NT2/D1 (cell line): Measurements from ENCODE around the gene GBP5.
"Not testable (repeated sequence)": the region's sequence is repeated elsewhere in the genome, so short reads cannot be mapped to it uniquely, and the experiment has no call there.

Experiments used
- DNase-seq: peaks from one replicate; pipeline ENCODE4 v3.0.0-alpha.2; 2011; ENCODE audit warnings: low read depth, low spot score
- H3K27me3 ChIP-seq: 2 replicates; pipeline ENCODE4 v1.6.0; 2011; ENCODE audit warnings: mild to moderate bottlenecking; ENCODE audit not compliant: insufficient read length, insufficient read depth
- H3K36me3 ChIP-seq: 2 replicates; pipeline ENCODE4 v1.6.1; 2011; ENCODE audit warnings: mild to moderate bottlenecking, low read length, mixed read lengths; ENCODE audit not compliant: insufficient read depth, insufficient read length
- H3K4me1 ChIP-seq: 2 replicates; pipeline ENCODE4 v1.5.1; 2011; ENCODE audit not compliant: insufficient read depth, insufficient read length
- H3K4me3 ChIP-seq: 2 replicates; pipeline ENCODE4 v1.5.1; 2011; ENCODE audit warnings: low read depth; ENCODE audit not compliant: insufficient read length
- H3K9ac ChIP-seq: 2 replicates; pipeline ENCODE4 v1.6.0; 2011; ENCODE audit warnings: low read depth; ENCODE audit not compliant: insufficient read length
- H3K9me3 ChIP-seq: 2 replicates; pipeline ENCODE4 v1.5.1; 2011; ENCODE audit warnings: mild to moderate bottlenecking, low read length; ENCODE audit not compliant: insufficient read depth
- SUZ12 ChIP-seq: IDR thresholded peaks from 2 replicates; pipeline ENCODE4 v1.6.1; 2011; ENCODE audit not compliant: insufficient read length, insufficient read depth; ENCODE audit errors: extremely low read depth
- YY1 ChIP-seq: IDR thresholded peaks from 2 replicates; pipeline ENCODE4 v1.6.1; 2011; ENCODE audit not compliant: insufficient read length, insufficient read depth
- ZNF274 ChIP-seq: IDR thresholded peaks from 2 replicates; pipeline ENCODE4 v1.6.1; 2011; ENCODE audit warnings: mild to moderate bottlenecking, low read depth, low read length

Gene GBP5

GRCh38 chr1:89287181-89288050, 14.8 kb upstream of the GBP5 start:
- H3K9me3 ChIP-seq = peaks cover 5% of the 10 kb centered on the region; the same call in 1 of the 2 replicates
- no peak overlapping the region for H3K9ac ChIP-seq
- no peaks in the 10 kb centered on the region for H3K27me3 ChIP-seq
- TF ChIP-seq ZNF274 (no peak), YY1 (no peak), SUZ12 (no peak)
- no peaks in the 10 kb centered on the region for H3K36me3 ChIP-seq
- no peak for DNase-seq
- no peak overlapping the region for H3K4me3 ChIP-seq
- no peaks in the 10 kb centered on the region for H3K4me1 ChIP-seq

- no peaks in the 10 kb centered on the region for H3K27me3 ChIP-seq
- H3K9ac ChIP-seq = no peak overlapping the region
- H3K4me1 ChIP-seq = no peaks in the 10 kb centered on the region
- no peak for DNase-seq
- H3K4me3 ChIP-seq = no peak overlapping the region
- TF ChIP-seq YY1 (no peak), SUZ12 (no peak), ZNF274 (no peak)
- no peaks in the 10 kb centered on the region for H3K36me3 ChIP-seq
- peaks cover 5% of the 10 kb centered on the region; the same call in 1 of the 2 replicates for H3K9me3 ChIP-seq
Observed at GRCh38 chr1:89286549-89287180, 14.0 kb upstream of the GBP5 start.

- H3K9ac ChIP-seq = no peak overlapping the region
- no peak overlapping the region for H3K4me3 ChIP-seq
- H3K36me3 ChIP-seq = no peaks in the 10 kb centered on the region
- no peaks in the 10 kb centered on the region for H3K4me1 ChIP-seq
- no peak for DNase-seq
- H3K27me3 ChIP-seq = no peaks in the 10 kb centered on the region
- H3K9me3 ChIP-seq = peaks cover 5% of the 10 kb centered on the region; the same call in 1 of the 2 replicates
- TF ChIP-seq SUZ12 (no peak), ZNF274 (no peak), YY1 (no peak)
Observed at GRCh38 chr1:89285745-89286380, 13.2 kb upstream of the GBP5 start.

- not testable (repeated sequence) for DNase-seq, H3K4me3 ChIP-seq, H3K4me1 ChIP-seq, H3K9me3 ChIP-seq, H3K9ac ChIP-seq, H3K36me3 ChIP-seq, H3K27me3 ChIP-seq
Observed at GRCh38 chr1:89284078-89284763, 11.6 kb upstream of the GBP5 start.

GRCh38 chr1:89280766-89281165, 8.1 kb upstream of the GBP5 start:
- H3K27me3 ChIP-seq = no peaks in the 10 kb centered on the region
- no peak for TF ChIP-seq ZNF274
- no peak for TF ChIP-seq YY1
- H3K9me3 ChIP-seq = peaks cover 5% of the 10 kb centered on the region; the same call in 1 of the 2 replicates
- H3K4me3 ChIP-seq = no peak overlapping the region
- H3K9ac ChIP-seq = no peak overlapping the region
- H3K36me3 ChIP-seq = no peaks in the 10 kb centered on the region
- H3K4me1 ChIP-seq = no peaks in the 10 kb centered on the region
- DNase-seq = no peak

GRCh38 chr1:89279011-89279466, 6.4 kb upstream of the GBP5 start:
- no peaks in the 10 kb centered on the region for H3K9me3 ChIP-seq
- H3K4me3 ChIP-seq = no peak overlapping the region
- H3K36me3 ChIP-seq = no peaks in the 10 kb centered on the region
- H3K4me1 ChIP-seq = no peaks in the 10 kb centered on the region
- no peak for DNase-seq
- no peaks in the 10 kb centered on the region for H3K27me3 ChIP-seq
- no peak overlapping the region for H3K9ac ChIP-seq
- TF ChIP-seq YY1 = no peak
- TF ChIP-seq SUZ12 = no peak
- TF ChIP-seq ZNF274 = no peak

GRCh38 chr1:89277725-89278124, 5.1 kb upstream of the GBP5 start:
- Histone ChIP-seq H3K4me3 (no peak overlapping the region), H3K9me3 (no peaks in the 10 kb centered on the region), H3K36me3 (no peaks in the 10 kb centered on the region), H3K27me3 (no peaks in the 10 kb centered on the region), H3K9ac (no peak overlapping the region), H3K4me1 (no peaks in the 10 kb centered on the region)
- TF ChIP-seq ZNF274 (no peak), YY1 (no peak), SUZ12 (no peak)
- no peak for DNase-seq
